Adrenal gland (tissue), 12 donors: ENCODE results near the gene OPCML. TPM values are rescaled to one million over a fixed set of nuclear protein-coding genes. Genes with fewer than 3 reads are reported as not detected.

Experiments
- DNase-seq, 7 donors: peaks; one replicate each; pipeline ENCODE4 v3.0.0-alpha.2; 2019 to 2020
- H3K27ac ChIP-seq, 5 donors: fragments of 200-600 bp; sonication (generic) in 4 of 5; 1 replicate in 3 of 5; 2 replicates in 2 of 5; pipeline versions ENCODE4 v1.5.1 to v1.8.0; 2016 to 2020; ENCODE audit warnings: mild to moderate bottlenecking in 1 of 5
- H3K27me3 ChIP-seq: fragments of 200-600 bp; 2 replicates; pipeline ENCODE4 v1.8.0; 2021
- H3K36me3 ChIP-seq, 2 donors: fragments of 200-600 bp; replicated peaks in 1 of 2; 1 replicate in 1 of 2; 2 replicates in 1 of 2; pipeline versions ENCODE4 v1.5.1 to v1.8.0; 2018 to 2022
- H3K4me1 ChIP-seq, 2 donors: fragments of 200-600 bp; replicated peaks in 1 of 2; 1 replicate in 1 of 2; 2 replicates in 1 of 2; pipeline versions ENCODE4 v1.5.1 to v1.8.0; 2018 to 2021
- H3K4me3 ChIP-seq, 4 donors: fragments of 200-600 bp; sonication (generic) in 3 of 4; one replicate each; pipeline ENCODE4 v1.5.1; 2016 to 2018
- H3K9me3 ChIP-seq, 3 donors: fragments of 200-600 bp; sonication (generic) in 1 of 3; replicated peaks in 1 of 3; 1 replicate in 2 of 3; 2 replicates in 1 of 3; pipeline versions ENCODE4 v1.5.1 to v1.8.0; 2016 to 2021
- CTCF ChIP-seq, 6 experiments: fragments of 450-650 bp in 4 of 6; fragments of 200-600 bp in 2 of 6; sonication (generic) in 1 of 6; IDR thresholded peaks; 1 replicate in 5 of 6; 2 replicates in 1 of 6; pipeline versions ENCODE4 v1.5.1 to v1.8.0; 2016 to 2021; ENCODE audit warnings: antibody characterized with exemption in 6 of 6, mild to moderate bottlenecking in 2 of 6, moderate library complexity in 1 of 6
- POLR2A ChIP-seq, 2 donors: fragments of 450-650 bp; IDR thresholded peaks; one replicate each; pipeline ENCODE4 v1.6.1; 2017; ENCODE audit warnings: antibody characterized with exemption in 2 of 2, mild to moderate bottlenecking in 2 of 2, moderate library complexity in 1 of 2
- WGBS, 4 donors: extraction: QIAGEN DNeasy Blood & Tissue Kit in 2 of 4; methylation state at CpG; one replicate each; pipeline versions ENCODE4 v1.1.5 to v1.1.7; 2013 to 2017; 5-methylcytosine and 5-hydroxymethylcytosine counted together
- intact Hi-C, 2 donors: fragments of 100-400 bp; cut with DNase I; formaldehyde crosslinking; loops; one replicate each; pipeline versions ENCODE4 v1.14.1 to v1.15.0; 2022 to 2023
- polyA plus RNA-seq, 3 donors: library from polyadenylated mRNA; stranded (reverse); fragments of 200-250 nt in 2 of 3; fragments of 350-450 nt in 1 of 3; fragmentation: Illumina TruSeq in 1 of 3; extraction: RNeasy Lipid Tissue Mini Kit (QIAGEN cat#74804) in 1 of 3; gene quantifications; one replicate each; pipeline ENCODE4 v1.2.3, GENCODE V29; 2013 to 2014
- total RNA-seq, 9 donors: library from RNA; depleted of rRNA in 4 of 9; stranded (reverse); fragments of >200 nt in 4 of 9; fragments of 120-200 nt in 1 of 9; fragmentation: NEBNext Ultra II Directional in 1 of 9; extraction: Animal tissue kit (Norgen Biotek cat#: 25700) in 1 of 9; gene quantifications; one replicate each; pipeline versions ENCODE4 v1.1.0 to v1.2.4, GENCODE V29; 2013 to 2023
- donor health status: healthy with polysubstance abuse.
- donor health status: Bipolar disorder and iron deficiency.
- donor health status: DM: yes; HTN: yes; CAD: no.
- donor health status: DM: no; HTN: no; CAD: no.
- donor health status: DM: no; HTN: no; CAD: no.
- donor health status: DM: yes; HTN: yes; CAD: no.

OPCML gene
- total and polyA plus RNA-seq, 12 donors, result 0.10 to 5.5 (median 0.72) TPM; not detected in 5

DNA sequence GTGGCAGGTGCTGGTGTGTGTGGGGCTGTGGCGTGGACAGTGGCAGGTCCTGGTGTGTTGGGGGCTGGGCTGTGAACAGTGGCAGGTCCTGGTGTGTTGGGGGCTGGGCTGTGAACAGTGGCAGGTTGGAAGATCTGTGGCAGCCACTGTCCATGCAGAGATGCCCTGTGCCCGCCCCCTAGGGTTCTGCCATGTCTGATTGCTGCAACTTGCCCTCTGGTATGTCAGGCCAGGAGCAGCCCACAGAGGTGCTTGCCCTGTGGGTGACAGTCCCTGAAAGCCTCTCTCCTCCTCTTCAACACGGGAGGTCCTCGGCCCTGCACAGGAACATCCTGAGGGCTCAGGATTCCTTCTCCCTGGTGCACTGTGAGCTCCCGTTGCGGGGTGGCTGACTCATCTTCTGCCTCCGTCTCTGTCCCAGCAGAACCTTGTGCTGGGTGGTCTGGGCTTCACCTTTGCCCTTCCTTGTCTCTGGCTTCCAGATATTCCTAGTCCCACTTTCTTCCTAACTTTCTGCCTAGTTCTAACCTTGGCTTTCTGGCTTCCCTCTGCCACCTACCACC, 13.5 kb downstream of the OPCML start:
- Histone ChIP-seq H3K4me3 (no peak overlapping the region), H3K36me3 (no peaks in the 10 kb centered on the region), H3K4me1 (no peaks in the 10 kb centered on the region), H3K9me3 (no peaks in the 10 kb centered on the region), H3K27ac (no peak overlapping the region), H3K27me3 (no peaks in the 10 kb centered on the region)
- TF ChIP-seq POLR2A (IDR thresholded peaks at IDR 0.05), result no peak
- TF ChIP-seq CTCF (IDR thresholded peaks at IDR 0.05), result no peak
- DNase-seq, result no peak
- intact Hi-C loops, result no loop called here
- 29 to 59% (median 51%) methylated on average over 4 to 7 of the region's 7 CpGs for WGBS, 4 donors

DNA sequence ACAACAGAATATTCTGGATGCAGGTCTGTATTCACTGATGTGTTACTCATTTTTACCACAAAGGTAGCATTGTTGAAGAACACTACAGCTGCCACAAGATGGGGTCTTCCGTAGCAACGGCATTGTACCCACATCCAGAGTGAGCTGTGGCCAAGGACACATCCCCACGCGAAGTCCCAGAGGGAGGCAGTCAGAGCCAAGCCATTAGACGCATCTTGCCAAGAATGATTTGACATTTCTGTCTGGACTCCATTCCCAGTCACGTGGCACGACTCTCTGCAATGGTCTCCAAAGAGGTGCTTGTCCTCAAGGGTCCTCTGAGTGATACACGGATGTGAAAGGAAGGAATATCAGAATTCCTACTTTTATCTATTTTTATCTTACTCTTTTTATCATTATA, 15.5 kb downstream of the OPCML start:
- no peak for TF ChIP-seq POLR2A (IDR thresholded peaks at IDR 0.05)
- no peak for TF ChIP-seq CTCF (IDR thresholded peaks at IDR 0.05)
- H3K27ac ChIP-seq, result no peak overlapping the region
- no peaks in the 10 kb centered on the region for H3K4me1 ChIP-seq
- intact Hi-C loops, result no loop called here
- H3K4me3 ChIP-seq, result no peak overlapping the region
- 45 to 63% (median 56%) methylated on average over 8 of the region's 8 CpGs for WGBS, 4 donors
- no peaks in the 10 kb centered on the region for H3K9me3 ChIP-seq
- DNase-seq, result no peak
- no peaks in the 10 kb centered on the region for H3K36me3 ChIP-seq
- no peaks in the 10 kb centered on the region for H3K27me3 ChIP-seq

- intact Hi-C loops, result no loop called here
- no peak for TF ChIP-seq CTCF (IDR thresholded peaks at IDR 0.05)
- no peak for TF ChIP-seq POLR2A (IDR thresholded peaks at IDR 0.05)
- 31 to 38% (median 38%) methylated on average over 2 of the region's 2 CpGs for WGBS, 4 donors
- H3K36me3 ChIP-seq, result no peaks in the 10 kb centered on the region
- no peaks in the 10 kb centered on the region for H3K4me1 ChIP-seq
- no peaks in the 10 kb centered on the region for H3K27me3 ChIP-seq
- H3K4me3 ChIP-seq, result no peak overlapping the region
- H3K9me3 ChIP-seq, result no peaks in the 10 kb centered on the region
- H3K27ac ChIP-seq, result no peak overlapping the region
- DNase-seq, result no peak
These were observed 17.2 kb downstream of the OPCML start for GRCh38 chr11:133515107-133515506.

DNA sequence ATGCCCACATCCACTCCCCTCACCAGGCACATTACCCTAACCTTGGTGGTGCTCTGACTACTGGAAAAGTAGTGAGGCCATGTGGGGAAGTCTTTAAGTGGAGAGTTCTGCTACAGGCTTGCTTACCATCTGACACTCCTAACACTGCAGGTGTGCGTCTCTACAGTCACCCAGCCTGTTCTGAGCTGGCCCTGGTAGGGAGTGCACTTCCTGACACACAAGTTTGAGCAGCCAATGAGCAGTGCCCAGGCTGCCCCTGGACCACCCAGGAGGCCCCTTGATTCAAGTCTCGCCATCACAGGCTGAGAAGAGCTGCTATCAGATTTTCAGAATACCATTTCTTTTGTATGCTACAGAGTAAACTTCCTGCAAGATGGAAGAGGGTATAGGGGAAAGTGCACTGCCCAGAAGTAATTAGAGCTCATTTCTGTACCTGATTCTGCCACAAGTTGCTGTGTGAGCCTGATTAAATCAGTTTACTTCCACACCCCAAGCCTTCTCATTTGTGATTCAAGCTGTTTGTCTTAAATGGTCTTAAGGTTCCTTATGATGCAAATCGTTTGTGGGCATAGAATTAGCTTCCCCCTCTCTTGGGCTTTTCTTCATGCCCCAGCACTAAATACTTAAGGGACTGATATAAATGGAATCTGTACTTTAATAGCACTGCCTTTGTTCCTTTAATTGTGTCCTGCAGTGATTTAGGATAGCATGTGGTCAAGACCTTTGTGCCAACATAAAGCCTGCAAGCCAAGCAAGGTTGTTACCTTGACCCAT, 22.2 kb downstream of the OPCML start:
- no peak for TF ChIP-seq POLR2A (IDR thresholded peaks at IDR 0.05)
- no peak for TF ChIP-seq CTCF (IDR thresholded peaks at IDR 0.05)
- WGBS, 4 donors, result 57 to 66% (median 58%) methylated on average over 3 of the region's 3 CpGs
- intact Hi-C loops, result no loop called here

More for the DNA sequence above, 22.2 kb downstream of the OPCML start:
- no peak for DNase-seq
- H3K27ac ChIP-seq, result no peak overlapping the region
- H3K4me1 ChIP-seq, result no peaks in the 10 kb centered on the region
- H3K36me3 ChIP-seq, result no peaks in the 10 kb centered on the region
- no peaks in the 10 kb centered on the region for H3K27me3 ChIP-seq
- no peaks in the 10 kb centered on the region for H3K9me3 ChIP-seq
- no peak overlapping the region for H3K4me3 ChIP-seq
